Loucy (cell line): ENCODE data around the gene DOK6.

Experiments used
- H2AFZ ChIP-seq: fragments of 200-600 bp; sonication (generic); 2 replicates; pipeline ENCODE4 v1.6.0; 2016; ENCODE audit warnings: antibody characterized with exemption, mild to moderate bottlenecking, low read length, moderate library complexity
- H3F3A ChIP-seq: fragments of 200-600 bp; 2 replicates; pipeline ENCODE4 v1.6.0; 2016; ENCODE audit warnings: antibody characterized with exemption, low read depth, mild to moderate bottlenecking
- H3K27me3 ChIP-seq: fragments of 200-600 bp; sonication (generic); 2 replicates; pipeline ENCODE4 v1.6.1; 2014; ENCODE audit warnings: low read length, mild to moderate bottlenecking; ENCODE audit not compliant: insufficient read depth, poor library complexity, severe bottlenecking
- H3K36me3 ChIP-seq: fragments of 200-600 bp; sonication (generic); 2 replicates; pipeline ENCODE4 v1.6.1; 2016; ENCODE audit warnings: low read length; ENCODE audit not compliant: insufficient read depth
- H3K4me1 ChIP-seq: fragments of 200-600 bp; sonication (generic); 2 replicates; pipeline ENCODE4 v1.5.1; 2014; ENCODE audit warnings: low read length, mild to moderate bottlenecking; ENCODE audit not compliant: insufficient read depth, poor library complexity, severe bottlenecking
- H3K4me2 ChIP-seq: fragments of 200-600 bp; sonication (generic); 2 replicates; pipeline ENCODE4 v1.6.0; 2014; ENCODE audit warnings: antibody characterized with exemption, low read length, low read depth, mild to moderate bottlenecking; ENCODE audit not compliant: poor library complexity, severe bottlenecking
- H3K4me3 ChIP-seq: fragments of 200-600 bp; sonication (generic); 2 replicates; pipeline ENCODE4 v1.5.1; 2014; ENCODE audit warnings: low read length, mild to moderate bottlenecking, mixed read lengths; ENCODE audit not compliant: poor library complexity, severe bottlenecking
- H3K79me2 ChIP-seq: fragments of 200-600 bp; sonication (generic); 2 replicates; pipeline ENCODE4 v1.6.1; 2014; ENCODE audit warnings: low read length; ENCODE audit not compliant: insufficient read depth
- H3K9ac ChIP-seq: fragments of 200-600 bp; sonication (generic); 2 replicates; pipeline ENCODE4 v1.6.0; 2014; ENCODE audit warnings: mild to moderate bottlenecking, low read depth, low read length, moderate library complexity; ENCODE audit not compliant: poor library complexity, severe bottlenecking
- H3K9me2 ChIP-seq: fragments of 200-600 bp; sonication (generic); replicated peaks from 2 replicates; pipeline ENCODE4 v1.6.1; 2016; ENCODE audit warnings: low read depth, low read length, mixed read lengths
- H3K9me3 ChIP-seq: fragments of 200-600 bp; sonication (generic); 2 replicates; pipeline ENCODE4 v1.6.1; 2014; ENCODE audit warnings: mild to moderate bottlenecking, antibody characterized with exemption, low read length, low read depth; ENCODE audit not compliant: insufficient read depth
- H4K20me1 ChIP-seq: fragments of 200-600 bp; sonication (generic); 2 replicates; pipeline ENCODE4 v1.6.0; 2014; ENCODE audit warnings: antibody characterized with exemption, low read length, mild to moderate bottlenecking; ENCODE audit not compliant: insufficient read depth, poor library complexity, severe bottlenecking
- EZH2phosphoT487 ChIP-seq: fragments of 200-600 bp; IDR thresholded peaks from 2 replicates; pipeline ENCODE4 v1.6.1; 2018; ENCODE audit warnings: antibody characterized with exemption, mild to moderate bottlenecking, moderate library complexity, borderline replicate concordance
- TF ChIP-seq, protein P1 (sequence below): fragments of 200-600 bp; sonication (generic); conservative IDR thresholded peaks from 2 replicates; pipeline ENCODE4 v1.5.1; 2014; ENCODE audit warnings: mild to moderate bottlenecking, antibody characterized with exemption, low read length

The DOK6 gene

DNA sequence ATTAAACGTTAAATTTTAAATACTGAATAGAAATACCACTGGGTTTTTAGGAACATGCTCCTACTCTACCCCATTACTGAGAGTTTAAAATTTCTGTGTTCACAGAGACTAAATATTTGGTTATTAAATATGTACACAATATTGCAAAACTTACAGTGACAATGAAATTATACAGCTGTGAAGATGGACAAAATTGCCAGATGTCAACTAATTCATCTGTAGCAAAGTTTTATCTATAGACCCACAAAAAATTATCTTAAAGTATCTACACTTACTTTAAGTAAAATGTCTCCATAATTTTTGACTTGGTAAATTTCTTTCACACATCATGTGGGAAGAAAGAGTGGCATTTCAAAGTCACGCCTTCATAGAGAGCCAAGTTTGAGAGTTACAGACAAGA is 333.8 kb downstream of the DOK6 start:
- H2AFZ ChIP-seq = no peak overlapping the region

DNA sequence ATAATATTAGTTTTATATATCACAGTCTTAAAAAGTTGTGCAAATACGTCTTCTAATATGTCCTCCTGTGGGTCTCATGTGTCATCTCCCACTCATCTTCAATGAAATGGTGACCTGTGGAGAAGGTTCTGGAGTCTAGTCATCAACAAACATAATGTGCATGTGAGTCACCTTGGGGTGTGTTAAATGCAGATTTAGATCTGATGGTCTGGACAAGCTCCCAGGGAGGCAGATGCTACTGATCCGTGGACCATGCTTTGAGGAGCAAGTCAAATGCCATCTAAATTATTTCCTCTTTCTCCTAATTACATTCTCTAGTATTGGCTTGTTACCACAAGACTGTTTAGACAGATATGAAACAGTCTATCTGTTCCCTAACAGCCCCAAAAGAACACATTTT is 336.0 kb downstream of the DOK6 start:
- Histone ChIP-seq H3K4me1 (no peaks in the 10 kb centered on the region), H3K9me2 (no peaks in the 10 kb centered on the region), H3K27me3 (no peaks in the 10 kb centered on the region), H3K4me2 (no peak overlapping the region), H3K79me2 (no peaks in the 10 kb centered on the region), H3F3A (no peaks in the 10 kb centered on the region), H4K20me1 (no peaks in the 10 kb centered on the region), H3K9ac (no peak overlapping the region), H3K4me3 (no peak overlapping the region), H3K9me3 (no peaks in the 10 kb centered on the region), H3K36me3 (no peaks in the 10 kb centered on the region), H2AFZ (no peak overlapping the region)
- TF ChIP-seq, protein P1, sequence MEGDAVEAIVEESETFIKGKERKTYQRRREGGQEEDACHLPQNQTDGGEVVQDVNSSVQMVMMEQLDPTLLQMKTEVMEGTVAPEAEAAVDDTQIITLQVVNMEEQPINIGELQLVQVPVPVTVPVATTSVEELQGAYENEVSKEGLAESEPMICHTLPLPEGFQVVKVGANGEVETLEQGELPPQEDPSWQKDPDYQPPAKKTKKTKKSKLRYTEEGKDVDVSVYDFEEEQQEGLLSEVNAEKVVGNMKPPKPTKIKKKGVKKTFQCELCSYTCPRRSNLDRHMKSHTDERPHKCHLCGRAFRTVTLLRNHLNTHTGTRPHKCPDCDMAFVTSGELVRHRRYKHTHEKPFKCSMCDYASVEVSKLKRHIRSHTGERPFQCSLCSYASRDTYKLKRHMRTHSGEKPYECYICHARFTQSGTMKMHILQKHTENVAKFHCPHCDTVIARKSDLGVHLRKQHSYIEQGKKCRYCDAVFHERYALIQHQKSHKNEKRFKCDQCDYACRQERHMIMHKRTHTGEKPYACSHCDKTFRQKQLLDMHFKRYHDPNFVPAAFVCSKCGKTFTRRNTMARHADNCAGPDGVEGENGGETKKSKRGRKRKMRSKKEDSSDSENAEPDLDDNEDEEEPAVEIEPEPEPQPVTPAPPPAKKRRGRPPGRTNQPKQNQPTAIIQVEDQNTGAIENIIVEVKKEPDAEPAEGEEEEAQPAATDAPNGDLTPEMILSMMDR = no peak
- TF ChIP-seq EZH2phosphoT487 = no peak

More for the DNA sequence above, 333.8 kb downstream of the DOK6 start:
- H3K36me3 ChIP-seq = no peaks in the 10 kb centered on the region
- no peak overlapping the region for H3K9ac ChIP-seq
- TF ChIP-seq, protein P1 = no peak
- TF ChIP-seq EZH2phosphoT487 = no peak
- H3K4me1 ChIP-seq = no peaks in the 10 kb centered on the region
- no peaks in the 10 kb centered on the region for H3K9me2 ChIP-seq
- no peaks in the 10 kb centered on the region for H3K9me3 ChIP-seq
- no peaks in the 10 kb centered on the region for H4K20me1 ChIP-seq
- H3K4me2 ChIP-seq = no peak overlapping the region
- no peak overlapping the region for H3K4me3 ChIP-seq
- no peaks in the 10 kb centered on the region for H3K79me2 ChIP-seq
- H3F3A ChIP-seq = no peaks in the 10 kb centered on the region
- no peaks in the 10 kb centered on the region for H3K27me3 ChIP-seq

DNA sequence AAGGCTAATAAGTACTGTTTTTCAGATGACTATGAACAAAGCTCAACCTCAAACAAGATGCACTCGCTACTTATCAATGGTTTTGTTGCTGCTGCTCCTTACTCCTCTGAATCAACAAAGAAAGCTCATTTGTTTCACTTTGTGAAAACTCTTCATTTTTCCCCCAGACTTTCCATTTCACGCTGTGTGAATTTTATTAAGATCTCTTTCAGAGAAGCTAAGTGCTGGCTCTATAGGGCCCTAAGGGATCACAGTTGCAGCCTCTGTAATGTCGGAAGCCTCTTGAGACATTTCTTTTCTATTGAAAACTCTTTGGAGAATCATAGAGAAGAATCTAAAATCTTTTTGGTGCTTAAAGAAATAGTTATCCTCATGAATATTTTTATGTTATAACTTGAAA is 337.2 kb downstream of the DOK6 start:
- TF ChIP-seq, protein P1 = no peak
- no peak for TF ChIP-seq EZH2phosphoT487
- Histone ChIP-seq H3K9me3 (no peaks in the 10 kb centered on the region), H3K9ac (no peak overlapping the region), H3K9me2 (no peaks in the 10 kb centered on the region), H3K4me3 (no peak overlapping the region), H4K20me1 (no peaks in the 10 kb centered on the region), H3K79me2 (no peaks in the 10 kb centered on the region), H3F3A (no peaks in the 10 kb centered on the region), H2AFZ (no peak overlapping the region), H3K36me3 (no peaks in the 10 kb centered on the region), H3K27me3 (no peaks in the 10 kb centered on the region), H3K4me1 (no peaks in the 10 kb centered on the region), H3K4me2 (no peak overlapping the region)
